ENCODE data around the gene P2RX2.

Gene P2RX2

GRCh38 chr12:132662901-132663755 is 44.6 kb downstream of the P2RX2 start:
- no peak for DNase-seq (ENCODE audit: low spot score)

- DNase-seq (ENCODE audit: low spot score), result no peak
Measured at GRCh38 chr12:132664206-132665148, 45.9 kb downstream of the P2RX2 start.

- DNase-seq (ENCODE audit: low spot score), result no peak
Measured at GRCh38 chr12:132665149-132665491, 46.5 kb downstream of the P2RX2 start.

- no peak for DNase-seq (ENCODE audit: low spot score)
Measured at GRCh38 chr12:132665794-132666193, 47.2 kb downstream of the P2RX2 start.

GRCh38 chr12:132668191-132669088 is 49.9 kb downstream of the P2RX2 start:
- DNase-seq (ENCODE audit: low spot score), result no peak

GRCh38 chr12:132669166-132669879 is 50.7 kb downstream of the P2RX2 start:
- DNase-seq (ENCODE audit: low spot score), result no peak

Data from CD4-positive, alpha-beta T cell treated with Interleukin-2 at 100 ng/mL for 4 hours (primary cell).